ENCODE results near the gene PLEKHD1.

GRCh38 chr14:69527635-69528034 is 43.1 kb downstream of the PLEKHD1 start:
- TF ChIP-seq CTCF (IDR thresholded peaks at IDR 0.05): no peak
- no peak for TF ChIP-seq POLR2A (IDR thresholded peaks at IDR 0.05)
- TF ChIP-seq POLR2AphosphoS5 (IDR thresholded peaks at IDR 0.05): no peak

All from transverse colon (tissue), 4 donors.